ENCODE measurements around the gene HS6ST1. TPM values are rescaled to one million over a fixed set of nuclear protein-coding genes. Genes with fewer than 3 reads are reported as not detected.

Gene HS6ST1
- polyA plus RNA-seq, 1 donor (not counting 4 experiments of a cell fraction or from before 2014, with no cell fraction given), result 6.3 TPM

DNA sequence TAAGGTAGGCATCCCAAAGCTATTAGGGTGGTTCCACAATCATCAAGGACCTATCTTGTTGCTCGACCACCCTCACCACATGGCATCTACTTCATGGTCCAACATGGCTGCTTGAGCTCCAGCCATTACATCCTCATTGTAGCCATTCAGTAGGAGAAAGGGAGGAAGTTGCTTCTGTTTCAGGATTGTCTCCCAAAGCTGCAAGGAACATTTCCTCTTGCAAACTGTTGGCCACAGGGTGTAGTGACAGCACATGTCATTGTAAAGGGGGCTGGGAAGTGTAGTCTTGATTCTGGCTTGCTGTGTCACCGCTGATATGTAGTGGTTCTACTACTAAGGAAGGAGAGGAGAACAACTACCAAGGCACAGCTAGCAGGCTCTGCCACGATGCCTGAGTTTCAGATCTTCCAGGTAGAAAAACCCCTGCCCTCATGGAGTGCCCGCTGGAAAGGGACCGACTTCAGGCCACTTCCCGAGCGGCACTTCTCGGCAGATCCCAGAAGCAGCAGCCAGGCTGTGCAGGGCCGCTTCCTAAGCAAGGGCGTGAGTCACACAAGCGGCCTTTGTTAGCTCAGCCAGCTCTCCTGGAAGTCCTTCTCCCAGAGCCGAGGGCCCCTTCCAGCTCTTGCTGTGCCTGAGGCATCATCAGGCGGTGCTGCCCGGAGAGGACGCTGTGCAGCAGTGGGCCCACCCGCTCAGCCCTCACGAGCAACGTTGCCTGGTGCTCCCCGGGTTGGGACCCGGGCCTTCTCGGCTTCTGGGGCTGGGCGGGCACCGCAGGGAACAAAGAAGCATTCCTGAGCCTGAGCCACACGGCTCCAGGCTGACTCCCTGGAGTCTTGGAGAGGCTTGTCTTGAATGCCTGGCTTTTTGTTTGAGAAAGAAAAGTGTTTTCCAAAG, 58.2 kb downstream of the HS6ST1 start:
- Histone ChIP-seq H3K4me3 (ENCODE audit: control insufficient read depth in 2 of 3, extremely low read depth in 1 of 3, insufficient read depth in 2 of 3, low read depth in 1 of 3, low read length in 3 of 3) (peak overlapping the region in 1 of 3 experiments; percentile 30), H3K9me1 (ENCODE audit: control insufficient read depth, extremely low read depth, insufficient read depth, low read length) (no peaks in the 10 kb centered on the region), H3K4me2 (ENCODE audit: control insufficient read depth, extremely low read depth, insufficient read depth, low read depth, low read length) (peak overlapping the region; percentile 65), H3K9ac (ENCODE audit: control insufficient read depth, extremely low read depth, insufficient read depth, low read length) (peak overlapping the region; percentile 61), H3K36me3 (ENCODE audit: control insufficient read depth in 2 of 2, extremely low read depth in 1 of 2, insufficient read depth in 2 of 2, low read length in 2 of 2) (no peaks in the 10 kb centered on the region), H4K20me1 (ENCODE audit: control insufficient read depth, extremely low read depth, insufficient read depth, low read length) (no peaks in the 10 kb centered on the region), H3K9me3 (ENCODE audit: control insufficient read depth, low read depth, low read length) (no peaks in the 10 kb centered on the region), H3K27ac (ENCODE audit: control insufficient read depth, insufficient read depth, low read length) (peak overlapping the region; percentile 37), H2AFZ (ENCODE audit: control insufficient read depth, low read length) (peak overlapping the region; percentile 84), H3K4me1 (ENCODE audit: control insufficient read depth, extremely low read depth, insufficient read depth, low read length) (peaks cover 12% of the 10 kb centered on the region), H3K27me3 (ENCODE audit: control insufficient read depth, extremely low read depth, insufficient read depth, low read length) (no peaks in the 10 kb centered on the region), H3K79me2 (ENCODE audit: control insufficient read depth, insufficient read depth, low read length) (no peaks in the 10 kb centered on the region)
- DNase-seq (ENCODE audit: low read depth, low spot score) (peak; percentile 44), FAIRE-seq (peak; percentile 99)
- TF ChIP-seq EZH2 (IDR thresholded peaks at IDR 0.05; ENCODE audit: low read length), result no peak
- TF ChIP-seq, protein P1, sequence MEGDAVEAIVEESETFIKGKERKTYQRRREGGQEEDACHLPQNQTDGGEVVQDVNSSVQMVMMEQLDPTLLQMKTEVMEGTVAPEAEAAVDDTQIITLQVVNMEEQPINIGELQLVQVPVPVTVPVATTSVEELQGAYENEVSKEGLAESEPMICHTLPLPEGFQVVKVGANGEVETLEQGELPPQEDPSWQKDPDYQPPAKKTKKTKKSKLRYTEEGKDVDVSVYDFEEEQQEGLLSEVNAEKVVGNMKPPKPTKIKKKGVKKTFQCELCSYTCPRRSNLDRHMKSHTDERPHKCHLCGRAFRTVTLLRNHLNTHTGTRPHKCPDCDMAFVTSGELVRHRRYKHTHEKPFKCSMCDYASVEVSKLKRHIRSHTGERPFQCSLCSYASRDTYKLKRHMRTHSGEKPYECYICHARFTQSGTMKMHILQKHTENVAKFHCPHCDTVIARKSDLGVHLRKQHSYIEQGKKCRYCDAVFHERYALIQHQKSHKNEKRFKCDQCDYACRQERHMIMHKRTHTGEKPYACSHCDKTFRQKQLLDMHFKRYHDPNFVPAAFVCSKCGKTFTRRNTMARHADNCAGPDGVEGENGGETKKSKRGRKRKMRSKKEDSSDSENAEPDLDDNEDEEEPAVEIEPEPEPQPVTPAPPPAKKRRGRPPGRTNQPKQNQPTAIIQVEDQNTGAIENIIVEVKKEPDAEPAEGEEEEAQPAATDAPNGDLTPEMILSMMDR (optimal IDR thresholded peaks at IDR 0.05 in 1 of 3, IDR thresholded peaks at IDR 0.05 in 1 of 3, conservative IDR thresholded peaks at IDR 0.05 in 1 of 3; ENCODE audit: extremely low read depth in 1 of 3, insufficient read depth in 2 of 3, low read length in 3 of 3), result peak; percentile 27 to 64 (median 29)
- dilution Hi-C loops (cut with MboI; ENCODE audit: extremely low pct_ligation_motif_present, low sequenced_read_pairs), result no loop called here

DNA sequence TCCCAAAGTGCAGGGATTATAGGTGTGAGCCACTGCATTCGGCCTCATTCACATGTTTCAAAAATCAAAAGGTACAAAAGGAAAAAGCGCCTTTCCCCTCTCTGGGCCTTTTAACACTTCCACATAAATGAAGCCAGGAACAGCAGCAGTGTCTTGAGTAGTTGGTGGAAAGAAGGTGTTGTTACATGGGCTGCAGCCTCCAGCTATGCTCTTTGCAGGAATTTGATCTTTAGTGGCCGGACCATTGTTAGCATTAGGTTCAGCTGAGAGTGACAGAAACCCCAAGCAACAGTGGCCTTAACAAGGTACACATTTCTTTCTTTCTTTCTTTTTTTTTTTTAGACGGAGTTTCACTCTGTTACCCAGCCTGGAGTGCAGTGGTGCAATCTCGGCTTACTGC, 59.1 kb downstream of the HS6ST1 start:
- Histone ChIP-seq H3K9me1 (ENCODE audit: control insufficient read depth, extremely low read depth, insufficient read depth, low read length) (no peaks in the 10 kb centered on the region), H3K36me3 (ENCODE audit: control insufficient read depth in 2 of 2, extremely low read depth in 1 of 2, insufficient read depth in 2 of 2, low read length in 2 of 2) (no peaks in the 10 kb centered on the region), H3K9ac (ENCODE audit: control insufficient read depth, extremely low read depth, insufficient read depth, low read length) (no peak overlapping the region), H3K27me3 (ENCODE audit: control insufficient read depth, extremely low read depth, insufficient read depth, low read length) (no peaks in the 10 kb centered on the region), H2AFZ (ENCODE audit: control insufficient read depth, low read length) (no peak overlapping the region), H3K79me2 (ENCODE audit: control insufficient read depth, insufficient read depth, low read length) (no peaks in the 10 kb centered on the region), H3K4me1 (ENCODE audit: control insufficient read depth, extremely low read depth, insufficient read depth, low read length) (peaks cover 12% of the 10 kb centered on the region), H3K4me2 (ENCODE audit: control insufficient read depth, extremely low read depth, insufficient read depth, low read depth, low read length) (no peak overlapping the region), H3K9me3 (ENCODE audit: control insufficient read depth, low read depth, low read length) (no peaks in the 10 kb centered on the region), H3K4me3 (ENCODE audit: control insufficient read depth in 2 of 3, extremely low read depth in 1 of 3, insufficient read depth in 2 of 3, low read depth in 1 of 3, low read length in 3 of 3) (no peak overlapping the region), H3K27ac (ENCODE audit: control insufficient read depth, insufficient read depth, low read length) (no peak overlapping the region), H4K20me1 (ENCODE audit: control insufficient read depth, extremely low read depth, insufficient read depth, low read length) (no peaks in the 10 kb centered on the region)
- no peak for FAIRE-seq
- DNase-seq (ENCODE audit: low read depth, low spot score), result no peak
- TF ChIP-seq EZH2 (IDR thresholded peaks at IDR 0.05; ENCODE audit: low read length), result no peak
- TF ChIP-seq, protein P1 (optimal IDR thresholded peaks at IDR 0.05 in 1 of 3, IDR thresholded peaks at IDR 0.05 in 1 of 3, conservative IDR thresholded peaks at IDR 0.05 in 1 of 3; ENCODE audit: extremely low read depth in 1 of 3, insufficient read depth in 2 of 3, low read length in 3 of 3), result no peak
- dilution Hi-C loops (cut with MboI; ENCODE audit: extremely low pct_ligation_motif_present, low sequenced_read_pairs), result no loop called here
